Measurements from ENCODE around the gene IL15RA.

IL15RA gene, protein sequence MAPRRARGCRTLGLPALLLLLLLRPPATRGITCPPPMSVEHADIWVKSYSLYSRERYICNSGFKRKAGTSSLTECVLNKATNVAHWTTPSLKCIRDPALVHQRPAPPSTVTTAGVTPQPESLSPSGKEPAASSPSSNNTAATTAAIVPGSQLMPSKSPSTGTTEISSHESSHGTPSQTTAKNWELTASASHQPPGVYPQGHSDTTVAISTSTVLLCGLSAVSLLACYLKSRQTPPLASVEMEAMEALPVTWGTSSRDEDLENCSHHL

GRCh38 chr10:5977471-5978229 is at the start of gene IL15RA:
IL15RA (minus strand) TSS chr10:5977543; CDS start chr10:5977492, 51 bp downstream.
- peak; percentile 87 for DNase-seq (ENCODE audit: low spot score)

DNA sequence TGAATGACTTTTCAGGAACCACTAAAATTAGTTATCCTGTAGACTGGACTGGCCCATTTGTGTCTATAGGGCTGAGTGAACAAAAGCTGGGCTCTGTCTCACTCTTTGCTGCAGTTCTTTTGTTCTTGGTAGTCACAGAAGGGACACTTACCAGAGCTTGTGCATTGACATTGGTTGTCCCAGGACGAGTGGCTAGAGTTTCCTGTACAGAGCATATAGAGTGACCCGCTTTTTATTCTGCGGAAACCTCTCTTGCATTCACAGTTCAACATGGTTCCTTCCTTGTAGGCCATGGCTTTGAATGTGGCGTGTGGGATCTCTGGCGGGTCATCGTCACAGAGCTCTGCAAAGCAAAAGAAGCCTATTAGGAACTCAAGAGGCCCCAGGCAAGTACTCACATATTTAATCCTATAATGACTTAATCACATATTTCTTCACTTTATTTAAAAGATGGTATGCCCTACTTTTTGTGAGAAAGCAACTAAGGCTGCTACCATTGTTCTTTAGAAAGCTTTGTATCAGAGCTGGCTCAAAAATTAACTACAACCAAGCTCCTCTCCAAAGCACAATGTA is 48.4 kb upstream of the IL15RA start:
- DNase-seq (ENCODE audit: low spot score) = no peak

DNA sequence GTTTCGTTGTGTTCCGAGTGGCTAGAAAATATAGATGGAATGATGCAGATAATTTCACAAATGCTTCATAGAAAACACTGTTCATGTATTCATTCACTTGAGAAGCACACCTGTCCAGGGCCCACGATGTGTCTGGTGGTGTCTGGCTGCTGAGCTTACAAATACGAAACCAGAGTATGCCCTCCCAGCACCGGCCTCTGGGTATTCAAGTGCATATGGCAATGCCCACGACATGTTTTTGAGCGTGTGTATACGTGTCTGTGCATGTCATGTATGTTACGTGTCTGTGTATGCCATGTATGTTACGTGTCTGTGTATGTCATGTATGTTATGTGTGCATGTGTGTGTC is 47.0 kb upstream of the IL15RA start:
- no peak for DNase-seq (ENCODE audit: low spot score)

DNA sequence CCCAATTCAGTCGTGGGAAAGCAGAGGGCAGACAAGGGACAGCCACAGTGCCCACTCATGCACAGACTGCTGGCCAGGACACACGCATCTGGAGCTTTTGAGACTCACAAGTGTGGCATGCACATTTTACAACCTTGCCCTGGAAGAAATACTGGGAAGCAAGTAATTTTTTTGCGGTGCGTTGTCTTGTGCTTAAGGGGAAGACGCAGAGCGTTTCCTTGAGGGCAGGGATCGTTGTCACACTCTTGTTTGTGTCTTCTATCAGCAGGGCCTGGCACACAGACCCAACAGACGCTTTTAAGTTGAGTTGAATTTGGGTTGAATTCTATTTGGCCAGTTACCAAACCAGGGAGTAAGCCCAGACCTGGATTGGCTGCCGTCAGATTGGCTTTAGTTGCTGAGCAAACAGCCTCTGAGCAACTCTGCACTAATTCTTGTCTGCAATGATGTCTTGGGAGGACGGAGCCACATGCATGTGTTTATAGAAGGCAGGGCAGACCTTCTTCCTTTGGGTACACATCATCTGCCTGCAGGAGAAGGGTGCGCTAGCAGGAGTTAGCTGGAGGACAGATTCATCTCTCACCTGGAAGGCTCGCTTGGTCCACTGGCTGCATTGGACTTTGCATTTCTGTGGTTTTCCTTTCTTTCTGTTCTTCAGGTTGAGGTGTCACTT is 46.5 kb upstream of the IL15RA start:
- no peak for DNase-seq (ENCODE audit: low spot score)

- DNase-seq (ENCODE audit: low spot score) = no peak
These were observed 45.3 kb upstream of the IL15RA start for GRCh38 chr10:6022660-6023059.

DNA sequence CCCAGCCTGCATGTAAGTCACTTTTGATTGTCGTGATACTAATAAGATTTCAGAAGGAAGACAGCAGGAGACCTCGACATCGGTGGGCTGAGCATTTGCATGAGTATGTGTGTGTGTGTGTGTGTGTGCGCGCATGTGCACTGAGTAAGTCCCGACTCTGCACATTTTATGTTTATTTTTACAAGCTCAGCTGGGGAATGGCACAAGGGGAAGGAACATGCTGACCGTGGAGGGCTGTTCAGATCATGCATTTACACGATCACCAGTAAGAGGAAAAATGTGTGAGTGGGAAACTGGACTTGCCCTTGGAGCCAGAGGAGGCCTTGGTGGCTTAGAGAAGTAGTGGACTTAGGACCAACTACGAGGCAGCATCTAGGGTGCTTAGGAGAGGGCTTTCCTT is 43.5 kb upstream of the IL15RA start:
- DNase-seq (ENCODE audit: low spot score) = no peak

- DNase-seq (ENCODE audit: low spot score) = no peak
These were observed 42.5 kb upstream of the IL15RA start for GRCh38 chr10:6019796-6020195.

DNA sequence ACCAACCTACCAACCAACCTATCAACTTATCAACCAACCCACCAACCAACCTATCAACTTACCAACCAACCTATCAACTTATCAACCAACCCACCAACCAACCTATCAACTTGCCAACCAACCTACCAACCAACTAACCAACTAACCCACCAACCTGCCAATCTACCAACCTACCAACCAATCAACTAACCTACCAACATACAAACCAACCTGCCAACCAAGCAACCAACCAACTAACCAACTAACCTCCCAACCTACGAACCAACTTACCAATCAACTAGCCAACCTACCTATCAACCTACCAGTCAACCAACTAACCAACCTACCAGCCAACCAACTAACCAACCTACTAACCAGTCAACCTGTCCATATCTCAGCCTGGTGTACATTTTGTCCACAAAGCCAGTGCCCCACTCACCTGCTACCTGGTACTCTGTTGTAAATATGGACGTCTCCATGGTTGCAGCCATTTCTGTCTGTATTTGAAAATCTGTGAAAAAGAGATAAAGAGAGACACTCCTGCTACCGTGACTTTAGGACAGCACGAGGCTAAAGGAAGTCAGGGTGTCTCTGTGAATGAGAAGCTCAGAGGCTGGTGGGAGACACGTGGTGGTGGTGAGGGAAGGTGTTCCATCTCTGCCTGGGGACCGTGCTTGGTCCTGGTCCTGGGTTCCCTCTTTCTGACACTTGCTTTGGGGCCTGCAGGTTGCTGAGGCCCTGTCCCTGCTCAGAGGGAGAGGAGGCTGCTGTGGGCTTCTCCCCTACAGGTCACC is 41.9 kb upstream of the IL15RA start:
- DNase-seq (ENCODE audit: low spot score) = no peak

GRCh38 chr10:6018422-6018821 is 41.1 kb upstream of the IL15RA start:
- DNase-seq (ENCODE audit: low spot score) = no peak

DNA sequence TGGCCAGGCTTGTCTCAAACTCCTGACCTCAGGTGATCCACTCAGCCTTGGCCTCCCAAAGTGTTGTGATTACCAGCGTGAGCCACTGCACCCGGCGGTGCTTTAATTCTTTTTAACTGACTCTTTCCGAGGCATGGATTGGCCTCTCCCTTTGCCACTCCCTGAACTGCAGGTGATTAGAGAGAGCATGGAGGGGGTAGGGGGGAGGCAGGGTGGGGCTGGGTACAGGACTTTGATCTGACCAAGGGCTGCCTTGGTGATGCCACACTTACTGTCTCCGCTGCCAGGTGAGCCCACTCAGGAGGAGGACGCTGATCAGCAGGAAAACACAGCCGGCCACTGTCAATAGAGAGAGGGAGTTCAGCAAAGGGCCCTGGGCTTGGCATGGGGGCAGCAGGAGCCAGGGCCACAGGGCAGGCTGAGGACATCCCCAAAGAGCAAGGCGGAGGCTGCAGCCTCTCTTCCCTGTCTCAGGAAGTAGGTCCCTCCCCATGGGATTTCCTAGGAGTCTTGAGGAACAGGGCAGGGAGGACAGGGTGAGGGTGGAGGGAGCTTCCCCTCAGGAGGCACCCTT is 40.5 kb upstream of the IL15RA start:
- DNase-seq (ENCODE audit: low spot score) = no peak

DNA sequence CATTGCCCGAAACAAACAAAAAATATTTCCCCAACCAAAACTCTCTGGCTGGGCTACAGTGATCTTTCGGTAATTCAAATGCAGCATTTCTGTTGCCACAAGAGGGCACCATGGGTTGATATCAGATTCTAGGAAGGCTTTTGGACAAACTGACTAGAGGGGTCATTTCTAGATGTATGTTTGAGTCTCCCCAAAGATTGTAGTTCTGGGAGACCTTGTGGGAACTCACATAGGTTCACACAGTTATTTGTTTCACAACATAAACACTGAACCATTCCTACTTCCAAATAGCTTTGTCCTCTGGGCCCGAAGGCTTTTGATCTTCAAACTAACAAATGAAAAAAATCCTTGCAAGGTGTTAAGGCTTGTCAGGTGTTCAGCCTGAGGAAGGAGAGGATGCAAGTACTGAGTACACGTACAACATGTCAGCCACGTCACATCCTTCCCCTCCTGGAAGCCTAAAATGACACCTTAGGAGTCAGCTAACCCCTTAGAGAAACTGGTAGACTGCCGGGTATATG is 37.0 kb upstream of the IL15RA start:
- DNase-seq (ENCODE audit: low spot score) = peak; percentile 49

DNA sequence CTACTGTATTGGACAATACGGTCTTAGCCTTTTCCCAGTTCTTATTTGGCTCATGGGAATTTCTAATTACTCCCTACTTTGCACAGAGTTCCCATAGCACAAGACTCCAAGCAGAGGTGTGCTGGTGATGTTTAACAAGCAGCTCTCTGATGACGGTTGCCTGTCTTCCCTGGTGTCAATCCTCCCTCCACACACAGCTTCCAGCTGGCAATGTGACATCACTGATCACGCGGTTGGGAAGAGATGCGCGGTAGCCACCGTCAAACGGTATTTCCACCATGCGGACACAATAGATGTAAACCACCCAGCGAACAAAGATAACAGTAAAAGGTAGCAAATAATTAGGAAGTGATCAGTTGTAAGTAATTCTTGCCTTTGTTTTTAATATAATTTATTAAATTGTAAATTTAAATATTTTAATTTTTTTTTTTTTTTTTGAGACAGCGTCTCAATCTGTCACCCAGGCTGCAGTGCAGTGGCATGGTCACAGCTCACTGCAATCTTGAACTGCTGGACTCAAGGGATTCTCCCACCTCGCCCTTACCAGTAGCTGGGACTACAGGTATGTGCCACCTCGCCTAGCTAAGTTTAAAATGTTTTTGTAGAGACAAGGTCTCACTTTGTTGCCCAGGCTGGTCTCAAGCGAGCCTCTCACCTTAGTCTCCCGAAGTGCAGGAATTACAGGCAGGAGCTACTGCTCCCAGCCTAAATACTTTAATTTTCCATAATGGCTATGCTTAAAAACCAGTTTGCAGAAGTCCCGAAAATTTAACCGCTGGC is 36.3 kb upstream of the IL15RA start:
- no peak for DNase-seq (ENCODE audit: low spot score)

DNA sequence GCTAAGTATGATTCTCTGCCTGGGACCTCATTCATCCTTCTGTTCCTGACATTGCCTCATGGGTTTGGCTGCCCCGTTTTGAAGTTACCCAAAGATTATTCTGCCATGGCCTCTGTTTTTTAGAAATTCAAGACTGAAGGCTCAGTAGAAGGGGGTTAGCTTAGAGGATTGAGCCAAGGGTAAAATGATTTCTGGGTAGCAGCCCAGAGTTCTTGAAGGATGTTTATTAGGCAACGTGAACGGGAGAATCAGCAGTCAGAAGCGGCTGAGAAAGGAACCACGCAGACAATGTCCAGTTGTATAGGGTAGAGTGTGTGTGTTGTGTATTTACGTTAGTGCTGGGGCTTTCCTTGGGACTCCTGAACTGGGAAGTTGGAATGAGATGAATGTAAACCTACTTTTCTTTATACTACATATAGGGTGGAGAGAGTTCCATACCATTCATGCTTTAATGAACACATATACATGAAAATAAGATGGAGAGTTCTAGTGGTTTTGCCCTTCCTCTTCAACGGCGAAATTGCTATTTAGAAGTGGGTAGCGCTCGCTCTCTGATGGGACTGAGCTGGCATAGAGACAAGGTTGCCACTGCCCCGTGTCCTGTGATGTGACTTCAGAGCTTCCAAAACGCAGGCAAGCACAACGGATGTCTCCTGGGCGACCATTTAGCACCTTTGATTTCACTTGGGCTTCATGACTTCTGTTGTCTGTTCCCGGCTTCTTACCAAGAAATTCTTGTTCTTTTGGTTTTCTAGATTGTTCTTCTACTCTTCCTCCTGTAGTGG is 35.0 kb upstream of the IL15RA start:
- no peak for DNase-seq (ENCODE audit: low spot score)

- no peak for DNase-seq (ENCODE audit: low spot score)
These were observed 34.2 kb upstream of the IL15RA start for GRCh38 chr10:6011558-6011957.

DNA sequence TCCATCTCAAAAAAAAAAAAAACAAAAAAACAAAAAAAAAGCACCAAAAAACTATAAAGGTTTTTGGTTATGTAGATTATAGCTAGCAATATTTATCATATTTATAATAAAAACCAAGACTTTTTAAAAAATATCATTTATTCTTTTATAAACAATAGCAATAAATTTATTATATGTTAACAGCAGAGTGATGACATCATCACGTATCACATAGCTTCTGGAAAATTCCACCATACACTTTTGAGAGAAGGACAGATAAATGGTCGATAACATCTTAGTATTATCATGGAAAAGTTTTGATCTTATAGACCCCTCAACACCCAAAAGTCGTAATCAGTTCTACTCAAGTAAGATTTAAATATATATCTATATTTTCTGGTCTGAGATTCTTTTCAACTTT is 33.2 kb upstream of the IL15RA start:
- no peak for DNase-seq (ENCODE audit: low spot score)

- DNase-seq (ENCODE audit: low spot score) = no peak
These were observed 32.6 kb upstream of the IL15RA start for GRCh38 chr10:6009961-6010360.

DNA sequence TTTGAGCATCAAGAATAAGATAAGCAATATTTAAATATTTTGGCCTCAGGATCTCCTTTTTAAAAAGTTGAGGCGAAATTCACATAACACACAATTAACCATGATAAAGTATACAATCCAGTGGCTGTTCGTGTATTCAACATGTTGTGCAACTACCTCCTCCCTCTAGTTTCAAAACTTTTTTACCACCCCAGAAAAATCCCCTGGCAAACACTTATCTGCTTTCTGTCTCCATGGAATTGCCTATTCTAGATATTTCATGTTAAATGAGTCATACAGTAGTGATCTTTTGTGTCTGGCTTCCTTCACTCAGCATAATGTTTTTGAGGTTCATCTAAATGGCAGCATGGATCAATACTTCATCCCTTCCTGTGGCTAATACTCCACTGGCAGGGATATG is 31.8 kb upstream of the IL15RA start:
- no peak for DNase-seq (ENCODE audit: low spot score)

- DNase-seq (ENCODE audit: low spot score) = no peak
These were observed 31.3 kb upstream of the IL15RA start for GRCh38 chr10:6008497-6009142.

DNA sequence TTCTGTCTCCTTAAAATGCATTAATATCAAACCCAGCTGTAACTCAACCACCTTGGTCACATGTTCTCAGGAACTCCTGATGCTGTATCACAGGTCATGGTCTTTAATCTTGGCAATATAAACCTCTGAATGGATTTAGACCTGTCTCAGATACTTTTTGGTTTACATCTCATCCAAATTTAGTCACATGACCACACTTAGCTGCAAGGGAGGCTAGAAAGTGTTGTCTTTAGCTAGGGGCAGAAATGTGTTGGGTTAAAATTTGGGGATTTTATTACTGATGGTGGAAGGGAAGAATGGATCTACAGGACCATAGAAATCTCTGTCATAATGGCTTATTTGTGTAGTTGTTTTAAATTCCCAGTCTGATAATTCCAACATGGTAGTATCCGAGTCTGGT is 29.6 kb upstream of the IL15RA start:
- DNase-seq (ENCODE audit: low spot score) = no peak

Data from LoVo (cell line).